ENCODE data around the gene LACRT. TPM values are rescaled to one million over a fixed set of nuclear protein-coding genes. Genes with fewer than 3 reads are reported as not detected.

LACRT gene
- polyA plus RNA-seq, 3 donors, result not detected

GRCh38 chr12:54602661-54603060 lies 32.0 kb downstream of the LACRT start:
- no peak for DNase-seq

- DNase-seq, result no peak
Observed at GRCh38 chr12:54601841-54602240, 32.9 kb downstream of the LACRT start.

- DNase-seq, result no peak
Observed at GRCh38 chr12:54598970-54599369, 35.7 kb downstream of the LACRT start.

GRCh38 chr12:54596526-54596946 lies 38.2 kb downstream of the LACRT start:
- peak; percentile 79 for DNase-seq

GRCh38 chr12:54595471-54595870 lies 39.2 kb downstream of the LACRT start:
- DNase-seq, result no peak

- DNase-seq, result no peak
Observed at GRCh38 chr12:54593725-54594124, 41.0 kb downstream of the LACRT start.

- DNase-seq, result no peak
Observed at GRCh38 chr12:54593135-54593534, 41.6 kb downstream of the LACRT start.

- no peak for DNase-seq
Observed at GRCh38 chr12:54592316-54592715, 42.4 kb downstream of the LACRT start.

- DNase-seq, result no peak
Observed at GRCh38 chr12:54590978-54591591, 43.6 kb downstream of the LACRT start.

GRCh38 chr12:54589964-54590363 lies 44.7 kb downstream of the LACRT start:
- DNase-seq, result no peak

- DNase-seq, result no peak
Observed at GRCh38 chr12:54588890-54589267, 45.8 kb downstream of the LACRT start.

- no peak for DNase-seq
Observed at GRCh38 chr12:54588110-54588889, 46.4 kb downstream of the LACRT start, which contains the start of gene PPP1R1A. TSS of gene PPP1R1A (minus strand) at chr12:54588659. CDS start at chr12:54588488, 171 bp downstream.

- DNase-seq, result no peak
Observed at GRCh38 chr12:54587315-54587873, 47.3 kb downstream of the LACRT start.

- DNase-seq, result no peak
Observed at GRCh38 chr12:54586620-54587019, 48.1 kb downstream of the LACRT start.

GRCh38 chr12:54585243-54585642 lies 49.5 kb downstream of the LACRT start:
- DNase-seq, result no peak

- DNase-seq, result no peak
Observed at GRCh38 chr12:54584128-54584527, 50.6 kb downstream of the LACRT start.

GRCh38 chr12:54583726-54584125 lies 51.0 kb downstream of the LACRT start:
- DNase-seq, result no peak

- no peak for DNase-seq
Observed at GRCh38 chr12:54581412-54581811, 53.3 kb downstream of the LACRT start.

Other genes starting within 250 kb of the LACRT start
- gene ITGA5, start 215.6 kb downstream of the LACRT start, polyA plus RNA-seq (ENCODE audit: insufficient read length in 3 of 3), result 10 to 100 TPM; 40.1 to 50.0 (median 46.8) TPM
- 1 to 10 TPM in 1 of 3 donors, not detected in 2; 2.4 TPM for gene GTSF1, start 161.3 kb downstream of the LACRT start, polyA plus RNA-seq (ENCODE audit: insufficient read length in 3 of 3)
- 1 to 10 TPM; 2.8 to 4.1 (median 3.4) TPM for gene NCKAP1L, start 137.1 kb downstream of the LACRT start, polyA plus RNA-seq (ENCODE audit: insufficient read length in 3 of 3)
- gene PDE1B, start 85.3 kb downstream of the LACRT start, polyA plus RNA-seq (ENCODE audit: insufficient read length in 3 of 3), result 1 to 10 TPM; 7.9 to 9.8 (median 9.3) TPM
- 10 to 100 TPM; 54.6 to 61.5 (median 60.7) TPM for gene PPP1R1A, start 46.2 kb downstream of the LACRT start, polyA plus RNA-seq (ENCODE audit: insufficient read length in 3 of 3)
- not detected for gene DCD, start 13.5 kb upstream of the LACRT start, polyA plus RNA-seq (ENCODE audit: insufficient read length in 3 of 3)
- not detected for gene MUCL1, start 219.6 kb upstream of the LACRT start, polyA plus RNA-seq (ENCODE audit: insufficient read length in 3 of 3)